ENCODE data around the gene ST7. TPM values are rescaled to one million over a fixed set of nuclear protein-coding genes. Genes with fewer than 3 reads are reported as not detected.

The ST7 gene
- total and polyA plus RNA-seq, 2 of the 8 experiments (the other 6 are each of a cell fraction or from before 2014, with no cell fraction given), result 16.3 to 18.0 TPM

DNA sequence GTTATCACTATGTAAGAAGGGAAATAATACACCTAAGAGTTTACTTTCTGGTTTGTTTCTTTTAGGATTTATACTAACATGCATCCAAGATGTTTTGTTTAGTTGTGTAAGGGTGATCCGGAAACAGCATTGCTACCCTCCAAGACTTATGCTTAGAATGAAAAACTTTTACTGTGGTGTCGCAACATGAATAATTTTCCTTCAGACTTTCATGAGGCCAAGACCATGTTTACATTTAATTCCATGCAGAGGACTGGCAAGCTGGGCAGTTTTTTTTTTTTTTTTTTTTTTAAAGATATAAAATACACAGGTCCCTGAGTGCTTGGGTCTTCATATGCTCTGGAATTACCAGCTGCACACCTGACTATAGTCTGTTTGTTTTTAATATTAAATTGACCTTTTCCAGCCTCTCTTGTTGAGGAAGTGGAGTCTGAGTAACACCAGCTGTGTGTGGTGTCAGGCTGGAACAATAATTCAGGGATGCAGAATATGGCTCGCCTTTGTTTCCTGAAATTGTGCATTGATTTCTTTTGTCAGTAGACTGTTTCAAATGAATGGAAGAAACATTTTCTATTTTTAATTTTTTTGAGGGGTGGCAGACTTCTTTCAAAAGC lies 81.7 kb downstream of the ST7 start (continued):
- no peak for TF ChIP-seq RNF2 (IDR thresholded peaks at IDR 0.05; ENCODE audit: borderline replicate concordance, low read depth, low read length, missing control alignments, poor library complexity, severe bottlenecking)
- TF ChIP-seq BRCA1 (IDR thresholded peaks at IDR 0.05; ENCODE audit: low read depth, low read length), result no peak
- TF ChIP-seq CREB1 (IDR thresholded peaks at IDR 0.05), result no peak

Data from H1 (cell line).